GM10248 (cell line): ENCODE results near the gene SRPK2.

ENCODE experiments used
- CTCF ChIA-PET: fragments of 300-600 bp; sonication (Branson Sonifier 250); formaldehyde crosslinking; extraction: SDS; loops from one replicate; lab custom pipeline; 2021; ENCODE audit warnings: antibody characterized with exemption; lab: Yijun Ruan, JAX
- POLR2A ChIA-PET: fragments of 350-650 bp; sonication (Branson Sonifier 250); formaldehyde crosslinking; extraction: SDS; loops from one replicate; lab custom pipeline; 2020; ENCODE audit warnings: antibody characterized with exemption; lab: Yijun Ruan, JAX
- DNase-seq: peaks from one replicate; pipeline ENCODE4 v3.0.0; 2012; ENCODE audit errors: extremely low spot score
- CTCF ChIP-seq: IDR thresholded peaks from 2 replicates; pipeline ENCODE4 v1.5.1; 2012; ENCODE audit warnings: mild to moderate bottlenecking, low read depth; ENCODE audit errors: extremely low read depth, missing control alignments, control extremely low read depth

SRPK2 gene

GRCh38 chr7:105173586-105173985, 215.1 kb downstream of the SRPK2 start:
- CTCF ChIA-PET: no interaction called here
- no peak for TF ChIP-seq CTCF

GRCh38 chr7:105164751-105165150, 224.0 kb downstream of the SRPK2 start:
- ChIA-PET POLR2A (interaction anchor here (0.5 kb wide), 1 partner anchor 346 kb away, joined by 5 read pairs; no protein-coding TSS in a partner anchor), CTCF (interaction anchor here (0.8 to 2.2 kb wide), 4 partner anchors 8 to 21 kb away, joined by 3 to 8 read pairs (median 3); no protein-coding TSS in a partner anchor)
- TF ChIP-seq CTCF: no peak
- no peak for DNase-seq

More at GRCh38 chr7:105173586-105173985, 215.1 kb downstream of the SRPK2 start:
- POLR2A ChIA-PET: no interaction called here
- DNase-seq: no peak

GRCh38 chr7:105163718-105164117, 225.0 kb downstream of the SRPK2 start:
- TF ChIP-seq CTCF: no peak
- DNase-seq: no peak
- CTCF ChIA-PET: interaction anchor here (0.8 kb wide), 1 partner anchor 8 kb away, joined by 3 read pairs; no protein-coding TSS in a partner anchor
- POLR2A ChIA-PET: no interaction called here

GRCh38 chr7:105161366-105161765, 227.4 kb downstream of the SRPK2 start:
- ChIA-PET CTCF (interaction anchor here (0.9 kb wide), 2 partner anchors 8 to 18 kb away, joined by 3 read pairs; no protein-coding TSS in a partner anchor), POLR2A (no interaction called here)
- TF ChIP-seq CTCF: no peak
- no peak for DNase-seq

GRCh38 chr7:105157278-105157677, 231.4 kb downstream of the SRPK2 start:
- no peak for TF ChIP-seq CTCF
- POLR2A ChIA-PET: no interaction called here
- CTCF ChIA-PET: interaction anchor here (1.3 to 1.6 kb wide), 3 partner anchors 8 to 67 kb away, joined by 3 read pairs; no protein-coding TSS in a partner anchor
- no peak for DNase-seq

GRCh38 chr7:105156731-105157130, 232.0 kb downstream of the SRPK2 start:
- no peak for TF ChIP-seq CTCF
- ChIA-PET POLR2A (no interaction called here), CTCF (interaction anchor here (1.2 to 1.4 kb wide), 3 partner anchors 9 to 12 kb away, joined by 3 read pairs; no protein-coding TSS in a partner anchor)
- DNase-seq: no peak
